ENCODE data around the gene SPEF2. TPM values are rescaled to one million over a fixed set of nuclear protein-coding genes. Genes with fewer than 3 reads are reported as not detected.
A peak's percentile ranks its signal among the peaks of the same experiment; 100 is the strongest.

The SPEF2 gene
- total RNA-seq, 1 experiment from 2014 or later = 0.87 TPM

- Histone ChIP-seq H3K4me3 (ENCODE audit: low read depth in 2 of 2, low read length in 2 of 2) (no peak overlapping the region), H3K27me3 (ENCODE audit: control insufficient read depth, insufficient read depth, low read length) (no peaks in the 10 kb centered on the region), H3K36me3 (ENCODE audit: control insufficient read depth, insufficient read depth, low read length) (no peaks in the 10 kb centered on the region), H3K9me3 (ENCODE audit: control insufficient read depth, insufficient read depth, low read depth, low read length) (no peaks in the 10 kb centered on the region), H3K27ac (ENCODE audit: low read length) (no peak overlapping the region), H3K4me1 (ENCODE audit: control insufficient read depth, insufficient read depth, low read length) (no peaks in the 10 kb centered on the region)
- no TSS peak for BruUV-seq (replicated peaks)
- intact Hi-C loops (cut with micrococcal nuclease; ENCODE audit: unreplicated experiment) = no loop called here
- ATAC-seq = peak; percentile 30; the same call in 1 of the 2 replicates
- no peak for DNase-seq (ENCODE audit: low read depth, low spot score)
- in situ Hi-C loops (cut with HindIII; ENCODE audit: low pct_unique_long_range_greater_than_20kb, low sequenced_read_pairs) = no loop called here
- CTCF ChIA-PET = interaction anchor here (0.6 kb wide), 1 partner anchor 68 kb away, joined by 11 read pairs; no protein-coding TSS in a partner anchor
- TF ChIP-seq POLR2AphosphoS5 (IDR thresholded peaks at IDR 0.05; ENCODE audit: low read depth, low read length) (no peak), SIN3A (IDR thresholded peaks at IDR 0.05; ENCODE audit: borderline replicate concordance, insufficient read depth, low read depth, low read length) (no peak), TCF7L2 (IDR thresholded peaks at IDR 0.05; ENCODE audit: low read depth, low read length) (no peak), CTCF (IDR thresholded peaks at IDR 0.05) (no peak)
- TF ChIP-seq, protein P1, sequence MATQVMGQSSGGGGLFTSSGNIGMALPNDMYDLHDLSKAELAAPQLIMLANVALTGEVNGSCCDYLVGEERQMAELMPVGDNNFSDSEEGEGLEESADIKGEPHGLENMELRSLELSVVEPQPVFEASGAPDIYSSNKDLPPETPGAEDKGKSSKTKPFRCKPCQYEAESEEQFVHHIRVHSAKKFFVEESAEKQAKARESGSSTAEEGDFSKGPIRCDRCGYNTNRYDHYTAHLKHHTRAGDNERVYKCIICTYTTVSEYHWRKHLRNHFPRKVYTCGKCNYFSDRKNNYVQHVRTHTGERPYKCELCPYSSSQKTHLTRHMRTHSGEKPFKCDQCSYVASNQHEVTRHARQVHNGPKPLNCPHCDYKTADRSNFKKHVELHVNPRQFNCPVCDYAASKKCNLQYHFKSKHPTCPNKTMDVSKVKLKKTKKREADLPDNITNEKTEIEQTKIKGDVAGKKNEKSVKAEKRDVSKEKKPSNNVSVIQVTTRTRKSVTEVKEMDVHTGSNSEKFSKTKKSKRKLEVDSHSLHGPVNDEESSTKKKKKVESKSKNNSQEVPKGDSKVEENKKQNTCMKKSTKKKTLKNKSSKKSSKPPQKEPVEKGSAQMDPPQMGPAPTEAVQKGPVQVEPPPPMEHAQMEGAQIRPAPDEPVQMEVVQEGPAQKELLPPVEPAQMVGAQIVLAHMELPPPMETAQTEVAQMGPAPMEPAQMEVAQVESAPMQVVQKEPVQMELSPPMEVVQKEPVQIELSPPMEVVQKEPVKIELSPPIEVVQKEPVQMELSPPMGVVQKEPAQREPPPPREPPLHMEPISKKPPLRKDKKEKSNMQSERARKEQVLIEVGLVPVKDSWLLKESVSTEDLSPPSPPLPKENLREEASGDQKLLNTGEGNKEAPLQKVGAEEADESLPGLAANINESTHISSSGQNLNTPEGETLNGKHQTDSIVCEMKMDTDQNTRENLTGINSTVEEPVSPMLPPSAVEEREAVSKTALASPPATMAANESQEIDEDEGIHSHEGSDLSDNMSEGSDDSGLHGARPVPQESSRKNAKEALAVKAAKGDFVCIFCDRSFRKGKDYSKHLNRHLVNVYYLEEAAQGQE (IDR thresholded peaks at IDR 0.05; ENCODE audit: insufficient read depth in 1 of 2, low read depth in 2 of 2, low read length in 1 of 2) = no peak
- POLR2A ChIA-PET = no interaction called here
Observed at GRCh38 chr5:35857606-35858205, 240.0 kb downstream of the SPEF2 start.

DNA sequence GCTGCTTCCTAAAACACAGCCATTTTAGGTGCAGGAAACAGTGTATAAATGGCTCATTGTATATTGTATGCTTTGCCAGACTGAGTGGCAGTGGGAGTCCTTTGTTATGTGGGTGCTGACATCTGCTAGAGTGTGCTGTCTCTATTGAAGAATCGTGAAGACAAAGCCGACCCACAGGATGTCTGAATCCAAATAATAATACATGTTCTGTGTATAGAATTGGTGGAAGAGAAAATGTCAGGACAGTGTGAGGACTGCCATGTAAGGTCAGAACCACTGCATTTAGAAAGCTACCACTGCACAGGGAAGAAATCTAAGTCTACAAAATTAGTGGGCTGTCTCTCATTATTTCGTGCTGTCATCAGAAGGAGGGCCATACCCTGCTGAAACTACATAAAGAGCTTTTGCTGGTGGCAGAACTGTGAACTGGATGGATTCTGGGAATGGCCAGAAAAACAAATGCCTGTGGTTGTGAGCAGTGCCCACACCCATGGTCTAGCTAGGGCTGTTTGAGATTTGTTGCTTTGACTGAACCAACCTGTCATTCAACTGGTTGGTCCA is 241.5 kb downstream of the SPEF2 start:
- Histone ChIP-seq H3K27me3 (ENCODE audit: control insufficient read depth, insufficient read depth, low read length) (no peaks in the 10 kb centered on the region), H3K27ac (ENCODE audit: low read length) (no peak overlapping the region), H3K4me3 (ENCODE audit: low read depth in 2 of 2, low read length in 2 of 2) (no peak overlapping the region), H3K9me3 (ENCODE audit: control insufficient read depth, insufficient read depth, low read depth, low read length) (no peaks in the 10 kb centered on the region), H3K36me3 (ENCODE audit: control insufficient read depth, insufficient read depth, low read length) (no peaks in the 10 kb centered on the region), H3K4me1 (ENCODE audit: control insufficient read depth, insufficient read depth, low read length) (no peaks in the 10 kb centered on the region)
- TF ChIP-seq, protein P1 (IDR thresholded peaks at IDR 0.05; ENCODE audit: insufficient read depth in 1 of 2, low read depth in 2 of 2, low read length in 1 of 2) = no peak
- TF ChIP-seq CTCF (IDR thresholded peaks at IDR 0.05) (no peak), SIN3A (IDR thresholded peaks at IDR 0.05; ENCODE audit: borderline replicate concordance, insufficient read depth, low read depth, low read length) (no peak), POLR2AphosphoS5 (IDR thresholded peaks at IDR 0.05; ENCODE audit: low read depth, low read length) (no peak), TCF7L2 (IDR thresholded peaks at IDR 0.05; ENCODE audit: low read depth, low read length) (no peak)
- POLR2A ChIA-PET = no interaction called here
- no peak for DNase-seq (ENCODE audit: low read depth, low spot score)
- intact Hi-C loops (cut with micrococcal nuclease; ENCODE audit: unreplicated experiment) (no loop called here), in situ Hi-C loops (cut with HindIII; ENCODE audit: low pct_unique_long_range_greater_than_20kb, low sequenced_read_pairs) (no loop called here)
- CTCF ChIA-PET = interaction anchor here (0.7 kb wide), 1 partner anchor 124 kb away, joined by 9 read pairs; no protein-coding TSS in a partner anchor
- ATAC-seq = no peak
- no TSS peak for BruUV-seq (replicated peaks)
